ENCODE data around the gene BRD7.

BRD7 gene

GRCh38 chr16:50322333-50322732 lies 46.5 kb downstream of the BRD7 start:
- DNase-seq (ENCODE audit: low read depth), result no peak
- H3K4me3 ChIP-seq (ENCODE audit: low read depth, low read length), result no peak overlapping the region
- TF ChIP-seq CTCF (IDR thresholded peaks at IDR 0.05; ENCODE audit: control insufficient read depth, extremely low read depth, insufficient read depth), result no peak

GRCh38 chr16:50320310-50320709 lies 48.5 kb downstream of the BRD7 start:
- TF ChIP-seq CTCF (IDR thresholded peaks at IDR 0.05; ENCODE audit: control insufficient read depth, extremely low read depth, insufficient read depth), result no peak
- DNase-seq (ENCODE audit: low read depth), result no peak
- no peak overlapping the region for H3K4me3 ChIP-seq (ENCODE audit: low read depth, low read length)

GRCh38 chr16:50318796-50319578 lies 49.8 kb downstream of the BRD7 start:
- no peak for TF ChIP-seq CTCF (IDR thresholded peaks at IDR 0.05; ENCODE audit: control insufficient read depth, extremely low read depth, insufficient read depth)
- no peak overlapping the region for H3K4me3 ChIP-seq (ENCODE audit: low read depth, low read length)
- no peak for DNase-seq (ENCODE audit: low read depth)

GRCh38 chr16:50316848-50317630 lies 51.7 kb downstream of the BRD7 start:
- H3K4me3 ChIP-seq (ENCODE audit: low read depth, low read length), result no peak overlapping the region
- no peak for DNase-seq (ENCODE audit: low read depth)
- no peak for TF ChIP-seq CTCF (IDR thresholded peaks at IDR 0.05; ENCODE audit: control insufficient read depth, extremely low read depth, insufficient read depth)

- no peak overlapping the region for H3K4me3 ChIP-seq (ENCODE audit: low read depth, low read length)
- TF ChIP-seq CTCF (IDR thresholded peaks at IDR 0.05; ENCODE audit: control insufficient read depth, extremely low read depth, insufficient read depth), result no peak
- DNase-seq (ENCODE audit: low read depth), result no peak
Measured at GRCh38 chr16:50316102-50316847, 52.5 kb downstream of the BRD7 start.

- no peak for TF ChIP-seq CTCF (IDR thresholded peaks at IDR 0.05; ENCODE audit: control insufficient read depth, extremely low read depth, insufficient read depth)
- H3K4me3 ChIP-seq (ENCODE audit: low read depth, low read length), result no peak overlapping the region
- DNase-seq (ENCODE audit: low read depth), result no peak
Measured at GRCh38 chr16:50315346-50315997, 53.3 kb downstream of the BRD7 start.

All from LNCaP clone FGC (cell line).